Left ventricle myocardium inferior (tissue), 1 donor: ENCODE results near the gene BCKDK. TPM values are rescaled to one million over a fixed set of nuclear protein-coding genes. Genes with fewer than 3 reads are reported as not detected.
"Not testable (repeated sequence)": the region's sequence is repeated elsewhere in the genome, so short reads cannot be mapped to it uniquely, and the experiment has no call there.

Experiments used
- DNase-seq: peaks from one replicate; pipeline ENCODE4 v3.0.0-alpha.2; 2020
- H3K27ac ChIP-seq: fragments of 200-600 bp; replicated peaks from 2 replicates; pipeline ENCODE4 v1.8.0; 2021
- H3K27me3 ChIP-seq: fragments of 200-600 bp; 2 replicates; pipeline ENCODE4 v1.8.0; 2021; ENCODE audit warnings: low read depth
- H3K36me3 ChIP-seq: fragments of 200-600 bp; 2 replicates; pipeline ENCODE4 v1.8.0; 2021
- H3K4me1 ChIP-seq: fragments of 200-600 bp; 2 replicates; pipeline ENCODE4 v1.8.0; 2021
- H3K4me3 ChIP-seq: fragments of 200-600 bp; 2 replicates; pipeline ENCODE4 v1.8.0; 2021; ENCODE audit warnings: mild to moderate bottlenecking, moderate library complexity
- H3K9me3 ChIP-seq: fragments of 200-600 bp; replicated peaks from 2 replicates; pipeline ENCODE4 v1.8.0; 2021
- intact Hi-C: fragments of 100-400 bp; cut with micrococcal nuclease; formaldehyde crosslinking; loops from one replicate; pipeline ENCODE4 v1.11.0; 2022
- total RNA-seq: library from RNA; stranded (reverse); fragmentation: NEBNext Ultra II Directional; extraction: Animal tissue kit (Norgen Biotek cat#: 25700); gene quantifications from one replicate; pipeline ENCODE4 v1.2.1, GENCODE V29; 2021
- TF ChIP-seq, protein P1 (sequence below): fragments of 200-600 bp; IDR thresholded peaks from 2 replicates; pipeline ENCODE4 v1.8.0; 2021; ENCODE audit warnings: antibody characterized with exemption, mild to moderate bottlenecking, borderline replicate concordance
- donor health status: DM: no; HTN: yes; CAD: no; lungs with severe emphysema.

BCKDK gene
- total RNA-seq, 1 donor from 2014 or later: 75.9 TPM

GRCh38 chr16:31093132-31093703 is 15.0 kb upstream of the BCKDK start:
- peaks cover 24% of the 10 kb centered on the region for H3K4me1 ChIP-seq
- H3K4me3 ChIP-seq: peak overlapping the region; percentile 94
- TF ChIP-seq, protein P1, sequence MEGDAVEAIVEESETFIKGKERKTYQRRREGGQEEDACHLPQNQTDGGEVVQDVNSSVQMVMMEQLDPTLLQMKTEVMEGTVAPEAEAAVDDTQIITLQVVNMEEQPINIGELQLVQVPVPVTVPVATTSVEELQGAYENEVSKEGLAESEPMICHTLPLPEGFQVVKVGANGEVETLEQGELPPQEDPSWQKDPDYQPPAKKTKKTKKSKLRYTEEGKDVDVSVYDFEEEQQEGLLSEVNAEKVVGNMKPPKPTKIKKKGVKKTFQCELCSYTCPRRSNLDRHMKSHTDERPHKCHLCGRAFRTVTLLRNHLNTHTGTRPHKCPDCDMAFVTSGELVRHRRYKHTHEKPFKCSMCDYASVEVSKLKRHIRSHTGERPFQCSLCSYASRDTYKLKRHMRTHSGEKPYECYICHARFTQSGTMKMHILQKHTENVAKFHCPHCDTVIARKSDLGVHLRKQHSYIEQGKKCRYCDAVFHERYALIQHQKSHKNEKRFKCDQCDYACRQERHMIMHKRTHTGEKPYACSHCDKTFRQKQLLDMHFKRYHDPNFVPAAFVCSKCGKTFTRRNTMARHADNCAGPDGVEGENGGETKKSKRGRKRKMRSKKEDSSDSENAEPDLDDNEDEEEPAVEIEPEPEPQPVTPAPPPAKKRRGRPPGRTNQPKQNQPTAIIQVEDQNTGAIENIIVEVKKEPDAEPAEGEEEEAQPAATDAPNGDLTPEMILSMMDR: no peak
- H3K27ac ChIP-seq: peak overlapping the region; percentile 92
- intact Hi-C loops: no loop called here
- DNase-seq: no peak
- no peaks in the 10 kb centered on the region for H3K27me3 ChIP-seq
- H3K36me3 ChIP-seq: peaks cover 25% of the 10 kb centered on the region
- no peaks in the 10 kb centered on the region for H3K9me3 ChIP-seq

DNA sequence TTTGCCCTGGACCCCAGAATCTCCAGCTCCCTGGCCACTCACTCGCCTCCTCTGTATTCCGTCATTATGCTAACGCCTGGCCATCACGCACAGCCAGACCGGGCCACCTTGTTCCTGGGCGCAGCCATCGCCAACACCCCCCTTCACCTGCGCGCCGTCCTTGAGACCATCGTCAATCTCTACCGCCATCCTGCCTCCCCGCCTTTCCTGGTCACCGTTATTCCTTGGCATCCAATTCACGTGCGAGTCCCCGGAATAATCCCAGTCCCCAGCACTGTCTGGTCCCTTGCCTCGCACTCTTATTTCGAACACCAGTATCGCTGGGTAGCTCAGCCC is 14.1 kb upstream of the BCKDK start:
- peaks cover 24% of the 10 kb centered on the region for H3K4me1 ChIP-seq
- DNase-seq: no peak
- TF ChIP-seq, protein P1: no peak
- peak overlapping the region; percentile 94 for H3K4me3 ChIP-seq
- peaks cover 17% of the 10 kb centered on the region for H3K36me3 ChIP-seq
- peak overlapping the region; percentile 92 for H3K27ac ChIP-seq
- H3K27me3 ChIP-seq: no peaks in the 10 kb centered on the region
- H3K9me3 ChIP-seq: no peaks in the 10 kb centered on the region
- intact Hi-C loops: no loop called here

DNA sequence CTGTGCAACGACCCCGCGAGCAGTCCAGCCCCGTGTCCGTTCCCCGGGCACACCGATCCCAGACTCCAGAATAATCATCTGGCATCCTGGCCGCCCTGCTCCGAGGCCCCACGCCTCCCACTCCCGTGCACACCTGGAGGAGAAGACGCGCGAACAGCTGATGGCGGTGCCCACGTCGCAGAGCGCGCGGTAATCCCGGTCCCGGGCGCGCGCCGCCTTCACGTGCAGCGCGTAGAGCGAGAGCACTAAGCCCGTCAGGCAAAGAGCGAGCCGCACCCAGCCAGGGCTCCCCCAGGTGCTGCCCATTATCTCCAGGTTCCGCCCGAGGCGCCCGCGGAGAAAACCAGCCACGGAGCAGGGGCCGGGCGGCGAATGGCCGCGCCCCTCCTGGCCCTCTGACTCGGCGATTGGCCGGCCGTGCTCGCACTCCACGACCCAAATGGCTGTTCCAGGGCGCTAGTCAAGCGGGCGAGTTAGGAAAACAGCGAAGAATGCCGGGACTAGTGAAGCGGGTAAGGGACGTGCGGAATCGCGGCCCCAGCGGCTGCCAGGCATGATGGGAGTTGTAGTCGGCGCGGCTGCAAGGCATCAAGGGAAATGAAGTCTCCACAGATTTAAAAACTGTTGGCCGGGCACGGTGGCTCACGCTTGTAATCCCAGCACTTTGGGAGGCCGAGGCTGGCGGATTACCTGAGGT is 13.6 kb upstream of the BCKDK start, which contains the start of gene VKORC1:
VKORC1 (minus strand) TSS at position 374 of the 697 bp plus-strand sequence; CDS start at position 306, 68 bp downstream.
- TF ChIP-seq, protein P1: peak; percentile 12
- Histone ChIP-seq H3K9me3 (no peaks in the 10 kb centered on the region), H3K36me3 (peaks cover 12% of the 10 kb centered on the region), H3K4me3 (peak within 1 kb of the TSS; percentile 94), H3K27me3 (no peaks in the 10 kb centered on the region), H3K27ac (peak within 1 kb of the TSS; percentile 92), H3K4me1 (peaks cover 24% of the 10 kb centered on the region)
- intact Hi-C loops: no loop called here
- DNase-seq: peak; percentile 95

DNA sequence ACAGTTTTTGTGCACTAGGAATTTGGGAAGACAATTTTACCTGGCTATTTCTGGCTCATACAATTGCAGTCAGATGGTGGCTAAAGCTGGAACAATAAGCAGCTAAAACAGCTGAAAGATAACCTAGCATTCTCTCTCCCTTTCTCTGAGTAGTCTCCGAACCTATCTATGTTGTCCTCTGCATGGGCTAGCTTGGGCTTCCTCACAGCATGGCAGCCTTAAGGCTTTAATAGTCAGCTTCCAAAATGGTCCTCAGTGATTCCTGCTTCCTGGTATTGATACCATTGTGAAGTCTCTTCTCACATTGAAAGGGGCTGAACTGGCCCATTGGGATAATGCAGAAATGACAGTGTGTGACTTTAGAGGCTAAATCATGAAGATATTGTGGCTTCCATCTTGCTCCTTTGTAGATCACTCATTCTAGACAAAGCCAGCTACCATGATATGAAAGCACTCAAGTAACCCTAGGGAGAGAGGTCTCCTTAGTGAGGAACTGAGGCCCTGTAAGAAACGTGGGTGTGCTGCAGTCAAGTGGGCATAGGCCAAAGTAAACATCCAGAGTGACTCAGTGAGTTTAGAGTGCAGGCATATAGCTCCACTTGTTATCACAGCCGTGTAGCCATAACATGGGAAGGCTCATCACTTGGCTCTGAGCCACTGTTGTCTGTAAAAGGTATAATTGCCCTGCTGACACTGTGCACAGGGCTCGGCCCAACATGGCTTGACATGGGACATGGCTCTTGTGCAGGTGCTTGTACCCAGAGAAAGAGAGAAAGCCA is 8.1 kb upstream of the BCKDK start:
- intact Hi-C loops: no loop called here
- Histone ChIP-seq H3K4me1 (peaks cover 6% of the 10 kb centered on the region), H3K27me3 (no peaks in the 10 kb centered on the region), H3K27ac (no peak overlapping the region), H3K36me3 (no peaks in the 10 kb centered on the region), H3K4me3 (no peak overlapping the region), H3K9me3 (peaks cover 6% of the 10 kb centered on the region)
- TF ChIP-seq, protein P1: no peak
- no peak for DNase-seq

DNA sequence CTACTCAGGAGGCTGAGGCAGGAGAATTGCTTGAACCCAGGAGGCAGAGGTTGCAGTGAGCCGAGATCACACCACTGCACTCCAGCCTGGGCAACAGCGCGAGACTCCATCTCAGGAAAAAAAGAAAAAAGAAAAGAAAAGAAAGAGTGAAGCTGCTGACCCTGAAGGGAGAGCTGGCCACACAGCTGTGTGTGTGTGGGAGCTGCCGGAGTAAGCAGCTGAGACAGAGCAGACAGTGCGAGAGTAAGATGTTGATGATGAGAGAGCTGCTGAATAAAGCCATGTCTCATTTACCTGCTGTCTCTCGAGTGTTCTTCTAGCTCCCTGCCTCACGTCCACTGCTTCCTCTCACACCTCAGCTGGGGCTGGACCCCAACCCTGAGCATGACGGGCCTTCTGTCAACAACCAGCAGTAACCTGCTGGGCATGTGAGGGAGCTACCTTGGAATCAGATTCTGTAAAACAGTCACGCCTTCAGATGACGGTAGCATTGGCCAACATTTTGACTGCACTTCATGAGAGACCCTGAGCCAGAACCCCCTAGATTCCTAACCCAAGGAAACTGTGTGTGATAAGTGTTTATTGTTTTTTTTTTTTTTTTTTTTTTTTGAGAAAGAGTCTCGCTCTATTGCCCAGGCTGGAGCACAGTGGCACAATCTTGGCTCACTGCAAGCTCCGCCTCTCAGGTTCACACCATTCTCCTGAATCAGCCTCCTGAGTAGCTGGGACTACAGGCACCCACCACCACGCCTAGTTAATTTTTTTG is 7.1 kb upstream of the BCKDK start:
- DNase-seq, H3K4me1 ChIP-seq, H3K9me3 ChIP-seq, H3K27ac ChIP-seq, intact Hi-C loops, H3K4me3 ChIP-seq, H3K36me3 ChIP-seq, H3K27me3 ChIP-seq: not testable (repeated sequence)
